Measurements from ENCODE around the gene LAMA2.

The LAMA2 gene

DNA sequence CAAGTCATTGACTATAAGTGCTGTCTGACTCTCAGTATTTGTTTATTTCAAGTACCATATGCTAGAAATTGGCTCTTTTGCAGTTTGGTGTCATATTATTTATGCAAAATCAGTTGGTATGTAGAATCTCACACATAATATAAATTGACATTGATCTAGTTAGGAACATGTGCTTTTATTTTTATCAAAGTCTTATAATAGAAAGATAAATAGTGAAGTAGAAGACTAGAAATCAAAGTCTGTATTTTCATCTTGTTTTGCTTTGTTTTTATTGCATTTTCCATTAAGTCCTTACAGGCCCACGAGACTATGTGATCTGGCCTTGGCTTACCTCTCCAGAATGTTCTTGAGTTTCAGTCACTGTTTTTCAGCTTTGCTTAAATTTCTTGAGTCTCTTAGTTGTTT is 300.3 kb downstream of the LAMA2 start:
- no peak overlapping the region for H3K9ac ChIP-seq (ENCODE audit: insufficient read length)
- no peaks in the 10 kb centered on the region for H3K36me3 ChIP-seq (ENCODE audit: insufficient read depth, low read length)
- no peak overlapping the region for H3K27ac ChIP-seq
- no peak for DNase-seq (ENCODE audit: low read depth, low spot score)
- no peaks in the 10 kb centered on the region for H3K9me3 ChIP-seq (ENCODE audit: low read depth, low read length)
- TF ChIP-seq EZH2 (IDR thresholded peaks at IDR 0.05) (no peak), POLR2AphosphoS5 (IDR thresholded peaks at IDR 0.05; ENCODE audit: borderline replicate concordance, low read depth, low read length) (no peak), FOXP2 (optimal IDR thresholded peaks at IDR 0.05; ENCODE audit: control extremely low read depth, extremely low read length, insufficient read depth) (no peak)
- no peak overlapping the region for H3K4me3 ChIP-seq

DNA sequence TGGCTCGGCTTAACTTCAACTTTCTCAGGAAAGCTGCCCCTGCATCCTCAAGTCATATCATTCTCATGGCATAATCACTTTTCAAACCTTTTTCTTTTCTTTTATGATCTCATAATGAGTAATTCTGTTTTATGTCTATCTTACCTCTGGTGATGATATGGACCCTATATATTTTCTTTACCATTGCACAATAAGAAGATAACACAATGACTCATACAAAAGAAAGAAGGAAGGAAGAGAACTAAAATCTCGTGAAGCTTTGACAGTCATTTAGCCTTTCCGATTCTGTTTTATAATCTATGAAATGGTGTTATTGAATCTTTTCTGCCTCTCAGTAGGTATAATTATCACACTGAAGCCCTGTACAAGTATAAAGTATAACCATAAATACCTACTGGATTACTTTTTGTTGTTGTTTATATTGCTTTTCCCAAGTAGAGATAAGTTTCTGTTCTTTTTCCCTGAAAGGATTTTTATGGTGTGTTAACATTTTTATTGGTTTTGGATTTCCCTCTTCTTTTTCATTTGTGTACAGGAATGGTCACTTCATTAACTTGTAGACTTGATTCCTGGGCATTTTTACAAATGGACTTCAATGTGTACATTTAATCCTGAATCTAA is 300.9 kb downstream of the LAMA2 start:
- TF ChIP-seq EZH2 (IDR thresholded peaks at IDR 0.05): no peak
- TF ChIP-seq POLR2AphosphoS5 (IDR thresholded peaks at IDR 0.05; ENCODE audit: borderline replicate concordance, low read depth, low read length): no peak
- no peak for TF ChIP-seq FOXP2 (optimal IDR thresholded peaks at IDR 0.05; ENCODE audit: control extremely low read depth, extremely low read length, insufficient read depth)
- no peak overlapping the region for H3K4me3 ChIP-seq
- H3K27ac ChIP-seq: no peak overlapping the region
- no peak overlapping the region for H3K9ac ChIP-seq (ENCODE audit: insufficient read length)
- no peaks in the 10 kb centered on the region for H3K9me3 ChIP-seq (ENCODE audit: low read depth, low read length)
- H3K36me3 ChIP-seq (ENCODE audit: insufficient read depth, low read length): no peaks in the 10 kb centered on the region
- no peak for DNase-seq (ENCODE audit: low read depth, low spot score)

DNA sequence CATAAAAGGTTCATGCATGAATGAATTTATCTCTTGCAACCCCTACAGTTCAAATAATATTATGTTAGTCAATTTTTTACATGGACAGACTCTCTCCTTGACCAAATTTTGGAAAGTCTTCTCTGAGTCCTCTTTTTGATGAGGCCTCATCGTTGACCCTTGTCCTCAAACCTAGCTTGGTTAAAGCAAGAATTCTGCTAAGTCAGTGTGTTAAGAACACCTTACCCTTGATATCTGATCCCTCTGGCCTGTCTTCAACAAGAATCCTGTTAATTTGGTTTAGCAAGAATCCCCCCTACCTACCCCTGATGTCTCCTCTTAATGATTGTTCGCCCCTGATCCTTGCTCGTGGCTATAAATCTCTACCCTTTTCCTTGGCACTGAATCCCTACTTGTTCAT is 301.4 kb downstream of the LAMA2 start:
- Histone ChIP-seq H3K9me3 (ENCODE audit: low read depth, low read length) (no peaks in the 10 kb centered on the region), H3K27ac (no peak overlapping the region), H3K9ac (ENCODE audit: insufficient read length) (no peak overlapping the region), H3K4me3 (no peak overlapping the region), H3K36me3 (ENCODE audit: insufficient read depth, low read length) (no peaks in the 10 kb centered on the region)
- TF ChIP-seq FOXP2 (optimal IDR thresholded peaks at IDR 0.05; ENCODE audit: control extremely low read depth, extremely low read length, insufficient read depth): no peak
- TF ChIP-seq EZH2 (IDR thresholded peaks at IDR 0.05): no peak
- no peak for TF ChIP-seq POLR2AphosphoS5 (IDR thresholded peaks at IDR 0.05; ENCODE audit: borderline replicate concordance, low read depth, low read length)
- no peak for DNase-seq (ENCODE audit: low read depth, low spot score)

- no peak for DNase-seq (ENCODE audit: low read depth, low spot score)
- H3K9ac ChIP-seq (ENCODE audit: insufficient read length): no peak overlapping the region
- TF ChIP-seq FOXP2 (optimal IDR thresholded peaks at IDR 0.05; ENCODE audit: control extremely low read depth, extremely low read length, insufficient read depth) (no peak), EZH2 (IDR thresholded peaks at IDR 0.05) (no peak), POLR2AphosphoS5 (IDR thresholded peaks at IDR 0.05; ENCODE audit: borderline replicate concordance, low read depth, low read length) (no peak)
- no peak overlapping the region for H3K27ac ChIP-seq
- H3K9me3 ChIP-seq (ENCODE audit: low read depth, low read length): no peaks in the 10 kb centered on the region
- no peaks in the 10 kb centered on the region for H3K36me3 ChIP-seq (ENCODE audit: insufficient read depth, low read length)
- no peak overlapping the region for H3K4me3 ChIP-seq
Observed at GRCh38 chr6:129184808-129185366, 301.9 kb downstream of the LAMA2 start.

GRCh38 chr6:129186988-129187387 is 304.1 kb downstream of the LAMA2 start:
- Histone ChIP-seq H3K27ac (no peak overlapping the region), H3K4me3 (no peak overlapping the region), H3K9me3 (ENCODE audit: low read depth, low read length) (no peaks in the 10 kb centered on the region), H3K36me3 (ENCODE audit: insufficient read depth, low read length) (no peaks in the 10 kb centered on the region), H3K9ac (ENCODE audit: insufficient read length) (no peak overlapping the region)
- no peak for DNase-seq (ENCODE audit: low read depth, low spot score)
- TF ChIP-seq EZH2 (IDR thresholded peaks at IDR 0.05) (no peak), FOXP2 (optimal IDR thresholded peaks at IDR 0.05; ENCODE audit: control extremely low read depth, extremely low read length, insufficient read depth) (no peak), POLR2AphosphoS5 (IDR thresholded peaks at IDR 0.05; ENCODE audit: borderline replicate concordance, low read depth, low read length) (no peak)

- Histone ChIP-seq H3K36me3 (ENCODE audit: insufficient read depth, low read length) (no peaks in the 10 kb centered on the region), H3K4me3 (no peak overlapping the region), H3K9me3 (ENCODE audit: low read depth, low read length) (no peaks in the 10 kb centered on the region), H3K9ac (ENCODE audit: insufficient read length) (no peak overlapping the region), H3K27ac (no peak overlapping the region)
- no peak for TF ChIP-seq EZH2 (IDR thresholded peaks at IDR 0.05)
- no peak for DNase-seq (ENCODE audit: low read depth, low spot score)
Observed at GRCh38 chr6:129188306-129188705, 305.4 kb downstream of the LAMA2 start.

- no peak for DNase-seq (ENCODE audit: low read depth, low spot score)
- no peak overlapping the region for H3K4me3 ChIP-seq
- no peak overlapping the region for H3K27ac ChIP-seq
Observed at GRCh38 chr6:129188795-129189194, 305.9 kb downstream of the LAMA2 start.

GRCh38 chr6:129189266-129189665 is 306.3 kb downstream of the LAMA2 start:
- H3K9ac ChIP-seq (ENCODE audit: insufficient read length): no peak overlapping the region
- TF ChIP-seq FOXP2 (optimal IDR thresholded peaks at IDR 0.05; ENCODE audit: control extremely low read depth, extremely low read length, insufficient read depth) (no peak), POLR2AphosphoS5 (IDR thresholded peaks at IDR 0.05; ENCODE audit: borderline replicate concordance, low read depth, low read length) (no peak), EZH2 (IDR thresholded peaks at IDR 0.05) (no peak)
- no peaks in the 10 kb centered on the region for H3K9me3 ChIP-seq (ENCODE audit: low read depth, low read length)
- H3K27ac ChIP-seq: no peak overlapping the region
- H3K36me3 ChIP-seq (ENCODE audit: insufficient read depth, low read length): no peaks in the 10 kb centered on the region
- DNase-seq (ENCODE audit: low read depth, low spot score): no peak
- no peak overlapping the region for H3K4me3 ChIP-seq

More at GRCh38 chr6:129188795-129189194, 305.9 kb downstream of the LAMA2 start:
- H3K36me3 ChIP-seq (ENCODE audit: insufficient read depth, low read length): no peaks in the 10 kb centered on the region
- no peak overlapping the region for H3K9ac ChIP-seq (ENCODE audit: insufficient read length)
- H3K9me3 ChIP-seq (ENCODE audit: low read depth, low read length): no peaks in the 10 kb centered on the region
- no peak for TF ChIP-seq EZH2 (IDR thresholded peaks at IDR 0.05)
- no peak for TF ChIP-seq POLR2AphosphoS5 (IDR thresholded peaks at IDR 0.05; ENCODE audit: borderline replicate concordance, low read depth, low read length)
- no peak for TF ChIP-seq FOXP2 (optimal IDR thresholded peaks at IDR 0.05; ENCODE audit: control extremely low read depth, extremely low read length, insufficient read depth)

DNA sequence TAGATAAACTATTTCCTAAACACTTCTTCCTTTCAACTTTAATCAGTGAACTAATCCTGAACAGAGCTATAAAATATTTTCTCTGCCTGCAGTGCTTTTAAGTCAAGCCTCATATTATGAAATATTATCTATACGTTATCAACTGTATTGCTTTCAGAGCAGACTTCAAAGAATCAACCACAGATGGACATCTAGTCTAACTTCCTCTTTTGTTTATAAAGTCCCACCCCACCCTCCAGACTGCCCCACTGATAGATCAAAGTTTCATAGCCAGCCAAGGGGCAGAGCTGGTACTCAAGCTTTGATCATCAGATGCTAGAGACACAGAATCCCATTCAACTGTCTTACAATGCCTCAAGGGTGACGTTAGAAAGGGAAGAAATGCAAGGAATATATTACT is 308.3 kb downstream of the LAMA2 start:
- Histone ChIP-seq H3K9ac (ENCODE audit: insufficient read length) (no peak overlapping the region), H3K4me3 (no peak overlapping the region), H3K27ac (no peak overlapping the region), H3K9me3 (ENCODE audit: low read depth, low read length) (no peaks in the 10 kb centered on the region), H3K36me3 (ENCODE audit: insufficient read depth, low read length) (no peaks in the 10 kb centered on the region)
- TF ChIP-seq EZH2 (IDR thresholded peaks at IDR 0.05): no peak
- no peak for TF ChIP-seq FOXP2 (optimal IDR thresholded peaks at IDR 0.05; ENCODE audit: control extremely low read depth, extremely low read length, insufficient read depth)
- TF ChIP-seq POLR2AphosphoS5 (IDR thresholded peaks at IDR 0.05; ENCODE audit: borderline replicate concordance, low read depth, low read length): no peak
- DNase-seq (ENCODE audit: low read depth, low spot score): no peak

Data from SK-N-MC (cell line).